ENCODE measurements around the gene DTX3L. TPM values are rescaled to one million over a fixed set of nuclear protein-coding genes. Genes with fewer than 3 reads are reported as not detected.
"Not testable (repeated sequence)": the region's sequence is repeated elsewhere in the genome, so short reads cannot be mapped to it uniquely, and the experiment has no call there.

Gene DTX3L
- total RNA-seq, 4 donors from 2014 or later = 6.6 to 15.6 (median 9.4) TPM

DNA sequence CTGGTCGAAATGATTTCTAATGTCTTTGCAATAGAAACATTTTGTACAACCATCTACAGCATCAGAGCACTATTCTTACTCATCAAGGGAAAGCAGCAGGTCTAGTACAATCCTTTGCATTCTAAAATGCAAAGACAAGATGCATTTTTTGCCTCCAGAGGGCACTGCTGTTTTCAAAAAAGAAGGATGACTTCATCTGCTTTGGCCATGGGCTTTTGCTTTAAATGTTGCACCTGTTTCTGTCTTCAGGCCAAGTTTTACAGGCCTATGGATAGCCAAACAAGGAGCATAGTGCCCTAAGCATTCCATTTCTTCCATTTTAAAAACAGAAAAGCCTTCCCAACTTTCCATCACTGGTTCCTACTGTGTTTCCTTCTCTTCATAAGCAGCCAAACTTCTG is 3.5 kb upstream of the DTX3L start:
- peak; percentile 51 to 55 for ATAC-seq
- Histone ChIP-seq H3K36me3 (peaks cover 0 to 23% of the 10 kb centered on the region in 2 donors), H3K9me3 (no peaks in the 10 kb centered on the region), H3K27ac (peak overlapping the region in 2 of 4 donors; percentile 28 to 31), H3K27me3 (no peaks in the 10 kb centered on the region), H3K4me1 (peaks cover 19 to 30% of the 10 kb centered on the region in 2 donors), H3K4me3 (no peak overlapping the region)
- DNase-seq = no peak
- in situ Hi-C loops (cut with MboI; ENCODE audit: low sequenced_read_pairs in 4 of 4) = loop anchor here in 1 of 4 donors (25.0 kb wide), 1 partner anchor 127 kb away; the partner anchor contains the start of gene PARP14
- TF ChIP-seq, protein P1, sequence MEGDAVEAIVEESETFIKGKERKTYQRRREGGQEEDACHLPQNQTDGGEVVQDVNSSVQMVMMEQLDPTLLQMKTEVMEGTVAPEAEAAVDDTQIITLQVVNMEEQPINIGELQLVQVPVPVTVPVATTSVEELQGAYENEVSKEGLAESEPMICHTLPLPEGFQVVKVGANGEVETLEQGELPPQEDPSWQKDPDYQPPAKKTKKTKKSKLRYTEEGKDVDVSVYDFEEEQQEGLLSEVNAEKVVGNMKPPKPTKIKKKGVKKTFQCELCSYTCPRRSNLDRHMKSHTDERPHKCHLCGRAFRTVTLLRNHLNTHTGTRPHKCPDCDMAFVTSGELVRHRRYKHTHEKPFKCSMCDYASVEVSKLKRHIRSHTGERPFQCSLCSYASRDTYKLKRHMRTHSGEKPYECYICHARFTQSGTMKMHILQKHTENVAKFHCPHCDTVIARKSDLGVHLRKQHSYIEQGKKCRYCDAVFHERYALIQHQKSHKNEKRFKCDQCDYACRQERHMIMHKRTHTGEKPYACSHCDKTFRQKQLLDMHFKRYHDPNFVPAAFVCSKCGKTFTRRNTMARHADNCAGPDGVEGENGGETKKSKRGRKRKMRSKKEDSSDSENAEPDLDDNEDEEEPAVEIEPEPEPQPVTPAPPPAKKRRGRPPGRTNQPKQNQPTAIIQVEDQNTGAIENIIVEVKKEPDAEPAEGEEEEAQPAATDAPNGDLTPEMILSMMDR (IDR thresholded peaks at IDR 0.05 in 4 of 5, conservative IDR thresholded peaks at IDR 0.05 in 1 of 5) = peak; percentile 16 to 55 (median 45)
- TF ChIP-seq POLR2A (IDR thresholded peaks at IDR 0.05) = no peak
- intact Hi-C loops (cut with DNase I; ENCODE audit: low total_unique reads) = loop anchor here (1.0 to 10.0 kb wide), 3 partner anchors 106 to 168 kb away; no protein-coding TSS in a partner anchor

DNA sequence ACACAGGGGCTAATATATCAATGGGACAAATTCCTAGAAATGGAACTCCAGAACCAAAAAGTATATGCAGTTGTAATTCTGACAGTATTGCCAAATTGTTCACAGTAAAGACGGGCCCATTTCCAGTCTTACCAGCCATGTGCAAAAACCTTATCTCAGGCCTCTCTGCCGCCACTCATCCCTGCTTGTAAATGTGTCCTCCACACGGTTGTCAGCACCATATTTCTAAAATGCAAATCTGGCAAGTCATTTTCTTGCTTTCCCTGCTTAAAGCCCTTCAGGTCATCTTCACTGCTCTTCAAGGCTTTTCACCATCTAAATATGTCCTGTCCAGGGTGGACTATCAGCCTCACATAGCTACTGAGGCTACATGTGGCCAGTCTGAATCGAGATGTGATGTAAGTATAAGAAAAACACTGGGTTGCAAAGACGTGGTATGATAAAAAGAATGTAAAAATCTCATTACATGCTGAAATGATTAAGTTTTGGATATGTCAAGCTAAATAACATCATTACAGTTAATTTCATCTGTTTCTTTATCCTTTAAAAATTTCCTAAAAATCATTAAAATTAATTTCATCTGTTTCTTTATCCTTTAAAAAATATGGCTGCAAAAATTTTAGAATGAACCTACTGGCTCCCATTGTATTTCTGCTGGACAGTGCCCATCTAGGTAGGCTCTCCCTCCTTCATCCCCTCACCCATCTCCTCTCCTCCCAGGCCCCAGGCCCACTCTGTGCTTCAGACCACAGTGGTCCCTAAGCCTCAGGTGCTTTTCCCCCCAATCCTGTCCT is 1.0 kb upstream of the DTX3L start:
- Histone ChIP-seq H3K36me3 (peaks cover 0 to 24% of the 10 kb centered on the region in 2 donors), H3K4me1 (peaks cover 19 to 30% of the 10 kb centered on the region in 2 donors), H3K4me3 (peak overlapping the region; percentile 63 to 99 (median 94)), H3K27ac (peak overlapping the region; percentile 84 to 98 (median 90)), H3K27me3 (no peaks in the 10 kb centered on the region), H3K9me3 (no peaks in the 10 kb centered on the region)
- DNase-seq = no peak
- intact Hi-C loops (cut with DNase I; ENCODE audit: low total_unique reads) = loop anchor here (5.0 to 10.0 kb wide), 2 partner anchors 108 to 171 kb away; no protein-coding TSS in a partner anchor
- no peak for TF ChIP-seq POLR2A (IDR thresholded peaks at IDR 0.05)
- in situ Hi-C loops (cut with MboI; ENCODE audit: low sequenced_read_pairs in 4 of 4) = loop anchor here in 1 of 4 donors (25.0 kb wide), 1 partner anchor 124 kb away; the partner anchor contains the start of gene PARP14
- ATAC-seq = no peak

DNA sequence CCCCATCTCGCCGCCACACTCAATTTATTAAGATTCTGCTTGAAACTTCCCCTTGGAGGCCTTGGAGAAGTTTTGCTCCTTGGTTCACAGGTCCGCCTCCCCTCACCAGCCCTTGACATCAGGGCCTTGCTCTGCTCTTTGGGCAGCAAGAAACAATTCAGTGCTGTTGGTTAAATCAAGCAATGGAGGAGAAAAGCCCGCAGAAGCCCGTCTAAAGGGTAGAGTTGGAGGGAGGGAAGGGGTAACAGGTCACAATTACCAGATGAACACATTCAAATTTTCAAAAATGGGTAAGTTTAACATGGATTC is 467 bp upstream of the DTX3L start:
- in situ Hi-C loops (cut with MboI; ENCODE audit: low sequenced_read_pairs in 4 of 4) = loop anchor here in 1 of 4 donors (25.0 kb wide), 1 partner anchor 124 kb away; the partner anchor contains the start of gene PARP14
- intact Hi-C loops (cut with DNase I; ENCODE audit: low total_unique reads) = loop anchor here (1.0 to 10.0 kb wide), 4 partner anchors 49 to 171 kb away; partner anchors contain the start of gene KPNA1
- peak overlapping the region; percentile 84 to 98 (median 90) for H3K27ac ChIP-seq

DNA sequence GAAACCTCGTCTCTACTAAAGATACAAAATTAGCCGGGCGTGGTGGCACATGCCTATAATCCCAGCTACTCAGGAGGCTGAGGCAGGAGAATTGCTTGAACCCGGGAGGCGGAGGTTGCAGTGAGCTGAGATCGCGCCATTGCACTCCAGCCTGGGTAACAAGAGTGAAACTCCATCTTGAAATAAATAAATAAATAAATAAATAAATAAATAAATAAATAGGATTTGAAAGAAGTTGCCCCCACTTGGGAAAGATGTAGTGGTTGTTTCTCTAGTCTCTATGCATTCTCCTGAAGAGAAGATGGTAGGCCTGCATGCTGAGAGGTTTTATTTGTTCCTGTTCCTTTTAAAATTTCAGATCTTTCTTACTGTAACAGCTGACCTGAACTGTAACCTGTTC is 4.0 kb downstream of the DTX3L start:
- H3K9me3 ChIP-seq, H3K27ac ChIP-seq, H3K4me3 ChIP-seq, DNase-seq, ATAC-seq, H3K27me3 ChIP-seq: not testable (repeated sequence)
- H3K36me3 ChIP-seq = peaks cover 0 to 54% of the 10 kb centered on the region in 2 donors
- in situ Hi-C loops (cut with MboI; ENCODE audit: low sequenced_read_pairs in 4 of 4) = loop anchor here in 1 of 4 donors (25.0 kb wide), 1 partner anchor 119 kb away; the partner anchor contains the start of gene PARP14
- peaks cover 12 to 18% of the 10 kb centered on the region in 2 donors for H3K4me1 ChIP-seq
- intact Hi-C loops (cut with DNase I; ENCODE audit: low total_unique reads) = loop anchor here (10.0 kb wide), 1 partner anchor 113 kb away; no protein-coding TSS in a partner anchor

More for the DNA sequence above, 467 bp upstream of the DTX3L start:
- Histone ChIP-seq H3K4me3 (peak overlapping the region; percentile 63 to 99 (median 94)), H3K36me3 (peaks cover 0 to 24% of the 10 kb centered on the region in 2 donors), H3K27me3 (no peaks in the 10 kb centered on the region), H3K4me1 (peaks cover 19 to 30% of the 10 kb centered on the region in 2 donors), H3K9me3 (no peaks in the 10 kb centered on the region)
- TF ChIP-seq, protein P1 (IDR thresholded peaks at IDR 0.05 in 4 of 5, conservative IDR thresholded peaks at IDR 0.05 in 1 of 5) = no peak
- TF ChIP-seq POLR2A (IDR thresholded peaks at IDR 0.05) = no peak
- ATAC-seq (peak in 1 of 2 donors; percentile 25), DNase-seq (no peak)

DNA sequence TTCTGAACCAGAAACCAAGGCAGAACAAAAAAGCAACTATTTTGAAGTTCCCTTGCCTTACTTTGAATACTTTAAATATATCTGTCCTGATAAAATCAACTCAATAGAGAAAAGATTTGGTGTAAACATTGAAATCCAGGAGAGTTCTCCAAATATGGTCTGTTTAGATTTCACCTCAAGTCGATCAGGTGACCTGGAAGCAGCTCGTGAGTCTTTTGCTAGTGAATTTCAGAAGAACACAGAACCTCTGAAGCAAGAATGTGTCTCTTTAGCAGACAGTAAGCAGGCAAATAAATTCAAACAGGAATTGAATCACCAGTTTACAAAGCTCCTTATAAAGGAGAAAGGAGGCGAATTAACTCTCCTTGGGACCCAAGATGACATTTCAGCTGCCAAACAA is 4.6 kb downstream of the DTX3L start:
- TF ChIP-seq, protein P1 (IDR thresholded peaks at IDR 0.05 in 4 of 5, conservative IDR thresholded peaks at IDR 0.05 in 1 of 5) = no peak
- in situ Hi-C loops (cut with MboI; ENCODE audit: low sequenced_read_pairs in 4 of 4) = loop anchor here in 1 of 4 donors (25.0 kb wide), 1 partner anchor 119 kb away; the partner anchor contains the start of gene PARP14
- no peak overlapping the region for H3K4me3 ChIP-seq

More for the DNA sequence above, 4.6 kb downstream of the DTX3L start:
- Histone ChIP-seq H3K27me3 (no peaks in the 10 kb centered on the region), H3K4me1 (peaks cover 6 to 15% of the 10 kb centered on the region in 2 donors), H3K36me3 (peaks cover 0 to 54% of the 10 kb centered on the region in 2 donors), H3K9me3 (no peaks in the 10 kb centered on the region), H3K27ac (no peak overlapping the region)
- ATAC-seq (no peak), DNase-seq (no peak)
- intact Hi-C loops (cut with DNase I; ENCODE audit: low total_unique reads) = loop anchor here (10.0 kb wide), 1 partner anchor 114 kb away; no protein-coding TSS in a partner anchor
